Parathyroid adenoma (tissue), 2 donors: Measurements from ENCODE around the gene SLC22A23.

ENCODE experiments used
- H2AFZ ChIP-seq: fragments of 300-600 bp; sonication (generic); one replicate; pipeline ENCODE4 v1.7.0; 2017; ENCODE audit warnings: antibody characterized with exemption, mild to moderate bottlenecking
- H3K27ac ChIP-seq: fragments of 300-600 bp; sonication (generic); one replicate; pipeline ENCODE4 v1.7.0; 2017
- H3K27me3 ChIP-seq: fragments of 300-600 bp; sonication (generic); one replicate; pipeline ENCODE4 v1.7.0; 2017; ENCODE audit warnings: low read length; ENCODE audit not compliant: control insufficient read depth, insufficient read depth
- H3K36me3 ChIP-seq: fragments of 300-600 bp; sonication (generic); one replicate; pipeline ENCODE4 v1.7.0; 2017; ENCODE audit warnings: low read length; ENCODE audit not compliant: control insufficient read depth, insufficient read depth
- H3K4me1 ChIP-seq: fragments of 300-600 bp; sonication (generic); one replicate; pipeline ENCODE4 v1.7.0; 2017; ENCODE audit warnings: control low read depth
- H3K4me2 ChIP-seq: fragments of 300-600 bp; sonication (generic); one replicate; pipeline ENCODE4 v1.7.0; 2017; ENCODE audit warnings: low read length
- H3K4me3 ChIP-seq: fragments of 300-600 bp; sonication (generic); one replicate; pipeline ENCODE4 v1.7.0; 2017; ENCODE audit warnings: low read depth, low read length
- H3K79me2 ChIP-seq: fragments of 300-600 bp; sonication (generic); one replicate; pipeline ENCODE4 v1.7.0; 2017; ENCODE audit warnings: control low read depth
- H3K9ac ChIP-seq: fragments of 300-600 bp; sonication (generic); one replicate; pipeline ENCODE4 v1.7.0; 2017; ENCODE audit warnings: mild to moderate bottlenecking
- H3K9me3 ChIP-seq: fragments of 300-600 bp; sonication (generic); one replicate; pipeline ENCODE4 v1.7.0; 2017; ENCODE audit warnings: low read length; ENCODE audit not compliant: control insufficient read depth
- TF ChIP-seq, protein P1 (sequence below): fragments of 300-600 bp; sonication (generic); IDR thresholded peaks from one replicate; pipeline ENCODE4 v1.7.0; 2017; ENCODE audit warnings: antibody characterized with exemption, mild to moderate bottlenecking
- donor health status: primary hyperparathyroidism.

Gene SLC22A23

DNA sequence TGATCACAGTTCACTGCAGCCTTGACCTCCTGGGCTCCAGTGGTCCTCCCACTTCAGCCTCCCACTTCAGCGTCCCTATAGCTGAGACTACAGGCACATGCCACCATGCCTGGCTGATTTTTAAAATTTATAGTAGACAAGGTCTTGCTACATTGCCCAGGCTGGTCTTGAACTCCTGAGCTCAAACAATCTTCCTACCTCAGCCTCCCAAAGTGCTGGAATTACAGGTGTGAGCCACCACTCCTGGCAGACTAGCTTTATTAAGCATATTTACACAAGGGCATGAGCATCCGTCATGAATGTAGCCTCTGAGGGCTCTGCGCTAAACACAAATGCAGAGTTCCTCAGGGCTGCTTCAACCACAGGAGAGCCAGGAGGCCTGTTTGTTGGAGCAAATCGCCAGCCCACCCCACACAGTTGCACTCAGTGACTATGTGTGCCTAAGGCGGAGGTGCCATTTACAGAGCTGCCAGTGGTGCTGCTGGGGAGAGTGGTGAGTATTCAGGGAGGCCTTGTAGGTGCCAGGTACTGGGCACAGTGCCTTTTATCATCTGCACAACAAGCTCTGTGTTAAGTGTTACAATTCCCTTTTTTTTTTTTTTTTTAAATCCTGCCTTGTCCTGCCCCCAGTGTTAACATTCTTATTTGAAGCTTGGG, 119.9 kb downstream of the SLC22A23 start:
- H3K9me3 ChIP-seq = no peaks in the 10 kb centered on the region
- no peak overlapping the region for H3K27ac ChIP-seq
- TF ChIP-seq, protein P1, sequence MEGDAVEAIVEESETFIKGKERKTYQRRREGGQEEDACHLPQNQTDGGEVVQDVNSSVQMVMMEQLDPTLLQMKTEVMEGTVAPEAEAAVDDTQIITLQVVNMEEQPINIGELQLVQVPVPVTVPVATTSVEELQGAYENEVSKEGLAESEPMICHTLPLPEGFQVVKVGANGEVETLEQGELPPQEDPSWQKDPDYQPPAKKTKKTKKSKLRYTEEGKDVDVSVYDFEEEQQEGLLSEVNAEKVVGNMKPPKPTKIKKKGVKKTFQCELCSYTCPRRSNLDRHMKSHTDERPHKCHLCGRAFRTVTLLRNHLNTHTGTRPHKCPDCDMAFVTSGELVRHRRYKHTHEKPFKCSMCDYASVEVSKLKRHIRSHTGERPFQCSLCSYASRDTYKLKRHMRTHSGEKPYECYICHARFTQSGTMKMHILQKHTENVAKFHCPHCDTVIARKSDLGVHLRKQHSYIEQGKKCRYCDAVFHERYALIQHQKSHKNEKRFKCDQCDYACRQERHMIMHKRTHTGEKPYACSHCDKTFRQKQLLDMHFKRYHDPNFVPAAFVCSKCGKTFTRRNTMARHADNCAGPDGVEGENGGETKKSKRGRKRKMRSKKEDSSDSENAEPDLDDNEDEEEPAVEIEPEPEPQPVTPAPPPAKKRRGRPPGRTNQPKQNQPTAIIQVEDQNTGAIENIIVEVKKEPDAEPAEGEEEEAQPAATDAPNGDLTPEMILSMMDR = no peak
- no peaks in the 10 kb centered on the region for H3K36me3 ChIP-seq
- H3K79me2 ChIP-seq = peaks cover 19% of the 10 kb centered on the region
- H3K27me3 ChIP-seq = no peaks in the 10 kb centered on the region
- H3K4me1 ChIP-seq = peaks cover 22% of the 10 kb centered on the region
- no peak overlapping the region for H2AFZ ChIP-seq
- no peak overlapping the region for H3K4me3 ChIP-seq
- no peak overlapping the region for H3K9ac ChIP-seq
- no peak overlapping the region for H3K4me2 ChIP-seq

DNA sequence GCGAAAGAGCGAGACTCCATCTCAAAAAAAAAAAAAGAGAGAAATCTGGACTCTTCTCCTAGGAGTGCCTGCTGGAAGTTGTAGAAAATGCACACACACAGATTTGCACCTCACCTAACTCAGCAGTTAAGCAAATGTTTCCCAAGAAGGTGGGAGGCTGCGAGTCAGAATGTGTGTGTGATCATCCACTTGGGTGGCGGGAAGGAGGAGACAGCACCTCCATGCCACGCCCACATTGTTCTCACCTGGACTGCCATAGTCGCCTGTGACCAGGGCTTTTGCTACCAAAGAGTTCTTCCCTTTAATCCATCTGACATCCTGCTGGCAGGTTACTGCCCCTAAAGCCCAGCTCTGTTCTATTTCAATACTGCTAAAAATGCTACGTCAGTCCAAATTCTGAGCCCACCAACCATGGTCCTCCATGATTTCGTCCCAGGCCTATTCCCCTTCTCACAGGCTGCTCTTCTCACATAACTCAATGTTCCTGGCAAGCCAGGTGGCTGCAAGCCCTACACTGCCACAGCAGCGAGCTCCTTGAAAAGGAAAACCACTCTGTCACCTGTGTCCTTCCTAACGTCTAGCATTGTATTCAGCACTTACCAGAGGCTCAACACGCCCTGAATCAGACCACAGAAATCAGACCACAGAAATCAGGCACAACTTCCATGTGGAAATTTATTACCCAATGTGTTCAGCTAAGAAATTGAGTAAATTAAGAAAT, 120.6 kb downstream of the SLC22A23 start:
- no peaks in the 10 kb centered on the region for H3K36me3 ChIP-seq
- TF ChIP-seq, protein P1 = no peak
- peaks cover 16% of the 10 kb centered on the region for H3K4me1 ChIP-seq

DNA sequence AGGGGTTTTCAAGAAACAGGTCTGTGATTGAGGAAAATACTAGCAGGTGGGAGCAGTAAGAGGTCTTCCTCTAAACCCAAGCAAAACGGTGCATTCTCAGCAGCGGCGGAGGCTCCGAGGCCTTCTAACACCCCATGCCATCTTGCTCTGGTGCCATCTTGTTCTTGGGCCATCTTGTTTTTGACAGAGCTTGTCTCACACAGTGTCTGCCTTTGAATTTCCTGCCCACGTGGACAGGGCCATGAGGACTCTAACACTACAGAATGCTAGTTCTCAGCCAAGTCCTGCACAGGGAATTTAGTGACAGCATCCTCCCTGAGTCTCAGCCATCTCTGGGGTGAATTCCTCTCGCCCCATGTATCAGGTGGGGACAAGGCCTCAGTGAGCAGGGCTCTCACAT, 121.7 kb downstream of the SLC22A23 start:
- Histone ChIP-seq H2AFZ (no peak overlapping the region), H3K27me3 (no peaks in the 10 kb centered on the region), H3K4me3 (no peak overlapping the region), H3K79me2 (peaks cover 26% of the 10 kb centered on the region), H3K36me3 (no peaks in the 10 kb centered on the region), H3K9me3 (no peaks in the 10 kb centered on the region), H3K27ac (peak overlapping the region; percentile 21), H3K9ac (no peak overlapping the region), H3K4me1 (peaks cover 10% of the 10 kb centered on the region), H3K4me2 (no peak overlapping the region)
- TF ChIP-seq, protein P1 = no peak

More for the DNA sequence above, 120.6 kb downstream of the SLC22A23 start:
- Histone ChIP-seq H2AFZ (no peak overlapping the region), H3K79me2 (peaks cover 20% of the 10 kb centered on the region), H3K9ac (no peak overlapping the region), H3K27ac (no peak overlapping the region), H3K4me2 (no peak overlapping the region), H3K9me3 (no peaks in the 10 kb centered on the region), H3K27me3 (no peaks in the 10 kb centered on the region), H3K4me3 (no peak overlapping the region)

DNA sequence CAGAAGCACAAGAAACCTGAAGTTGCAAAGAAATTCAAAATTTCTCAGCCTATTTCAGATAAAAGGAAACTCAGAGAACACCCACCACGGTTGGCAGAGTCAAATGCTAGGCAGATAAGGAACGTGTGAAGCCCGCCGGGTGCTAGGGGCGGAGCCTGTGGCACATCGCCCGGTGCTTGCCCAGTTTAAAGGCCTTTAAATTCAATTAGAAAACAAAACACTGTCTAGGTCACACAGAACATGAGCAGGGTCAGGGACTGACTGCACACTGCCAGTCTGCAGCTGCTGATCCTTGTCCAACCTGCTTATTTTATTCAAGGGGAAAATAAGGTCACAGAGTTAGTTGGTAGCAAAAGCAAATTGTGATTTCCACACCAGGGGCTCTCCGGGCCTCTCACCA, 122.3 kb downstream of the SLC22A23 start:
- peak overlapping the region; percentile 13 for H3K4me2 ChIP-seq
- no peaks in the 10 kb centered on the region for H3K27me3 ChIP-seq
- H3K9ac ChIP-seq = no peak overlapping the region
- H2AFZ ChIP-seq = peak overlapping the region; percentile 54
- H3K4me1 ChIP-seq = peaks cover 10% of the 10 kb centered on the region
- no peaks in the 10 kb centered on the region for H3K9me3 ChIP-seq
- TF ChIP-seq, protein P1 = no peak
- H3K4me3 ChIP-seq = no peak overlapping the region
- peaks cover 32% of the 10 kb centered on the region for H3K79me2 ChIP-seq
- H3K36me3 ChIP-seq = no peaks in the 10 kb centered on the region
- peak overlapping the region; percentile 21 for H3K27ac ChIP-seq
